PC-3 (cell line): ENCODE data around the gene S100A4. TPM values are rescaled to one million over a fixed set of nuclear protein-coding genes. Genes with fewer than 3 reads are reported as not detected.

Source experiments
- ATAC-seq: fragments of 200-7000 bp; cut with Tn5 transposase; 2 replicates; pipeline ENCODE4 v1.9.1; 2020; ENCODE audit warnings: mild to moderate bottlenecking, moderate library complexity
- BruUV-seq: library from RNA; stranded (reverse); fragments of 400-500 nt; replicated peaks from 2 replicates; lab custom pipeline; 2021; lab: Mats Ljungman, UMichigan
- CTCF ChIA-PET: fragments of 300-600 bp; sonication (Branson Sonifier 250); formaldehyde crosslinking; loops from one replicate; lab custom pipeline; 2022; ENCODE audit warnings: antibody characterized with exemption; lab: Charles Lee
- POLR2A ChIA-PET: fragments of 300-600 bp; sonication (Branson Sonifier 250); formaldehyde crosslinking; loops from one replicate; lab custom pipeline; 2022; ENCODE audit warnings: antibody characterized with exemption; ENCODE audit not compliant: unreplicated experiment; lab: Charles Lee
- DNase-seq: peaks from one replicate; pipeline ENCODE4 v3.0.0-alpha.2; 2015
- H2AFZ ChIP-seq: fragments of 300-600 bp; sonication (generic); 2 replicates; pipeline ENCODE4 v1.6.0; 2016; ENCODE audit warnings: antibody characterized with exemption, low read length
- H3F3A ChIP-seq: fragments of 300-600 bp; sonication (generic); one replicate; pipeline ENCODE4 v1.6.0; 2017; ENCODE audit warnings: antibody characterized with exemption, low read length, control low read depth, mild to moderate bottlenecking; ENCODE audit not compliant: unreplicated experiment
- H3K27ac ChIP-seq: fragments of 300-600 bp; sonication (generic); 2 replicates; pipeline ENCODE4 v1.5.1; 2016; ENCODE audit warnings: mild to moderate bottlenecking, low read length
- H3K27me3 ChIP-seq: fragments of 300-600 bp; sonication (generic); 2 replicates; pipeline ENCODE4 v1.6.1; 2016; ENCODE audit warnings: low read length, mixed read lengths
- H3K36me3 ChIP-seq: fragments of 300-600 bp; sonication (generic); 2 replicates; pipeline ENCODE4 v1.6.1; 2016; ENCODE audit warnings: low read depth, mixed run types, low read length, mixed read lengths
- H3K4me1 ChIP-seq: fragments of 300-600 bp; sonication (generic); 2 replicates; pipeline ENCODE4 v1.5.1; 2016; ENCODE audit warnings: low read length; ENCODE audit not compliant: insufficient read depth
- H3K4me2 ChIP-seq: fragments of 300-600 bp; sonication (generic); 2 replicates; pipeline ENCODE4 v1.6.0; 2016; ENCODE audit warnings: low read length
- H3K4me3 ChIP-seq: fragments of 300-600 bp; sonication (generic); 2 replicates; pipeline ENCODE4 v1.5.1; 2016; ENCODE audit warnings: mild to moderate bottlenecking, low read length, mixed read lengths
- H3K79me2 ChIP-seq: fragments of 300-600 bp; sonication (generic); 2 replicates; pipeline ENCODE4 v1.6.1; 2017; ENCODE audit warnings: low read length, mixed read lengths
- H3K9ac ChIP-seq: fragments of 300-600 bp; sonication (generic); 2 replicates; pipeline ENCODE4 v1.6.0; 2016; ENCODE audit warnings: mild to moderate bottlenecking, low read length
- H3K9me2 ChIP-seq: fragments of 300-600 bp; sonication (generic); replicated peaks from 2 replicates; pipeline ENCODE4 v1.6.1; 2016; ENCODE audit warnings: mixed run types, low read length, mixed read lengths
- H3K9me3 ChIP-seq: fragments of 300-600 bp; sonication (generic); 2 replicates; pipeline ENCODE4 v1.6.1; 2016; ENCODE audit warnings: low read length, mixed read lengths
- H4K20me1 ChIP-seq: fragments of 300-600 bp; sonication (generic); 2 replicates; pipeline ENCODE4 v1.6.1; 2016; ENCODE audit warnings: low read length, mixed read lengths
- CTCF ChIP-seq: fragments of 300-600 bp; sonication (generic); conservative IDR thresholded peaks from 2 replicates; pipeline ENCODE4 v1.5.1; 2017; ENCODE audit warnings: antibody characterized with exemption, low read depth, mild to moderate bottlenecking, low read length
- EZH2 ChIP-seq: fragments of 300-600 bp; sonication (generic); IDR thresholded peaks from one replicate; pipeline ENCODE4 v1.6.1; 2017; ENCODE audit warnings: antibody characterized with exemption, mild to moderate bottlenecking, low read length; ENCODE audit not compliant: unreplicated experiment
- EZH2phosphoT487 ChIP-seq: fragments of 300-600 bp; sonication (generic); IDR thresholded peaks from 2 replicates; pipeline ENCODE4 v1.6.1; 2018; ENCODE audit warnings: mild to moderate bottlenecking, antibody characterized with exemption, low read length, borderline replicate concordance
- intact Hi-C: fragments of 100-400 bp; cut with micrococcal nuclease; formaldehyde crosslinking; loops from 2 replicates; pipeline ENCODE4 v1.9.0; 2023
- total RNA-seq: library from RNA; depleted of rRNA; stranded (reverse); fragments of >200 nt; gene quantifications from 2 replicates; pipeline ENCODE4 v1.2.3, GENCODE V29; 2014

S100A4 gene
- total RNA-seq, 1 experiment from 2014 or later = 55.8 TPM

DNA sequence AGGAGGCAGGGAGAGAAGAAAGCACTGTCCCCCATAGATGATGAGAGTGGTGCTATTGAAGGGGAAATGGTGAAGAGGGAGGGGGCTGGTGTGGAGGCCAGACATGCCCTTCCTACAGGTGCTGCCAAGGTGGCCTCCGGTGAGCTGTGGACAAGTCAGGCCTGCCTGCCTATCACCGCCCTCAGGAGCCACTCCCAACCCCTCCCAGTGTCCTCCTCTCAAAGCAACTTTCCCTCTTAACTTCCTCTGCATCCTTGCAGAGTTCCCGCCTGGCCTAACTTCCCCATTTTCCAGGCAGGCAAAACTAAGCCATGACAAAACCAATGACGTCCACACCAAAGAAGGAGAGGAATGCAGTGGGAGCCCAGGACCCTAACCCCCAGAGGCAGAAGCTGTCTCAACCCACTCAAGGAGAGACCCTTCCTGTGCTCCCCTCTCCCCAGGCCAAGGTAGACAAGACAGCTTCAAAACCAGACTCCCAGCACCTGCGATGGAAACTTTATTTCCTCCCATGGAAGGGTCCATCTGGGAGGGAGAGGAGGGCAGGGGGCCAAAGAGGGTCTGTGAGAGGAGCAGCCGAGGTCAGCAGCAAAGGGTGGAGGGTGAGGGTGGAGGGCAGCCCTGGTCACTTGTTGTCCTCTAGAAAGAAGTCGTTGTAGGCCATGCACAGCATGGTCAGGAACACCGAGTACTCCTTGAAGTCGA lies 8.8 kb downstream of the S100A4 start:
- DNase-seq = peak; percentile 68
- BruUV-seq = no TSS peak
- Histone ChIP-seq H2AFZ (no peak overlapping the region), H3K9me3 (no peaks in the 10 kb centered on the region), H3K27ac (peak overlapping the region; percentile 97), H3K4me3 (peak overlapping the region; percentile 47), H3K9ac (peak overlapping the region; percentile 80), H3K4me1 (peaks cover 81% of the 10 kb centered on the region), H3K79me2 (peaks cover 27% of the 10 kb centered on the region), H3K36me3 (peaks cover 12% of the 10 kb centered on the region), H3K9me2 (no peaks in the 10 kb centered on the region), H3K4me2 (peak overlapping the region; percentile 78), H3F3A (peaks cover 10% of the 10 kb centered on the region), H4K20me1 (0 out of 2 replicates have a peak, but pooled peaks cover 3% of the 10 kb centered on the region), H3K27me3 (no peaks in the 10 kb centered on the region)
- ChIA-PET CTCF (interaction anchor here (0.5 to 1.1 kb wide), 2 partner anchors 31 to 89 kb away, joined by 3 read pairs; no protein-coding TSS in a partner anchor), POLR2A (interaction anchor here (0.6 kb wide), 2 partner anchors 8 to 30 kb away, joined by 3 read pairs; no protein-coding TSS in a partner anchor)
- no peak for TF ChIP-seq CTCF
- TF ChIP-seq EZH2 = no peak
- intact Hi-C loops = no loop called here
- ATAC-seq = peak; percentile 5

- Histone ChIP-seq H3K4me3 (peak overlapping the region; percentile 73), H3K9me3 (no peaks in the 10 kb centered on the region), H3K79me2 (peaks cover 27% of the 10 kb centered on the region), H3K36me3 (peaks cover 12% of the 10 kb centered on the region), H3F3A (peaks cover 10% of the 10 kb centered on the region), H3K4me2 (peak overlapping the region; percentile 78), H3K27me3 (no peaks in the 10 kb centered on the region), H4K20me1 (0 out of 2 replicates have a peak, but pooled peaks cover 3% of the 10 kb centered on the region), H3K4me1 (peaks cover 74% of the 10 kb centered on the region), H3K9ac (peak overlapping the region; percentile 95), H2AFZ (0 out of 2 replicates have a peak overlapping the region, but pooled peaks have one; percentile 8), H3K9me2 (no peaks in the 10 kb centered on the region), H3K27ac (peak overlapping the region; percentile 97)
- peak; percentile 19 for ATAC-seq
- ChIA-PET CTCF (interaction anchor here (0.5 to 1.1 kb wide), 4 partner anchors 9 to 90 kb away, joined by 3 to 4 read pairs (median 3); no protein-coding TSS in a partner anchor), POLR2A (interaction anchor here (0.6 to 4.6 kb wide), 8 partner anchors 28 to 428 kb away, joined by 3 to 47 read pairs (median 7); partner anchors contain the start of genes CHTOP and S100A16)
- intact Hi-C loops = no loop called here
- TF ChIP-seq EZH2 (no peak), CTCF (no peak), EZH2phosphoT487 (no peak)
- DNase-seq = peak; percentile 94
- BruUV-seq = TSS peak; percentile 10
These were observed 9.5 kb downstream of the S100A4 start for GRCh38 chr1:153536012-153536670.
